ACC112 (cell line): ENCODE data around the gene IL10RA.
"Not testable (repeated sequence)": the region's sequence is repeated elsewhere in the genome, so short reads cannot be mapped to it uniquely, and the experiment has no call there.

Source experiments
- H2AFZ ChIP-seq: fragments of 200-600 bp; sonication (generic); one replicate; pipeline ENCODE4 v1.6.0; 2017; ENCODE audit warnings: antibody characterized with exemption, low read length; ENCODE audit not compliant: unreplicated experiment
- H3K27ac ChIP-seq: fragments of 200-600 bp; sonication (generic); 2 replicates; pipeline ENCODE4 v1.5.1; 2014; ENCODE audit warnings: low read depth, mild to moderate bottlenecking, antibody characterized with exemption, low read length, moderate library complexity
- H3K27me3 ChIP-seq: fragments of 200-600 bp; sonication (generic); 2 replicates; pipeline ENCODE4 v1.6.1; 2014; ENCODE audit warnings: mild to moderate bottlenecking, antibody characterized with exemption, low read length, moderate library complexity, mixed read lengths; ENCODE audit not compliant: insufficient read depth
- H3K36me3 ChIP-seq: fragments of 200-600 bp; sonication (generic); 2 replicates; pipeline ENCODE4 v1.6.1; 2016; ENCODE audit warnings: mild to moderate bottlenecking, antibody characterized with exemption, low read length, moderate library complexity, mixed read lengths; ENCODE audit not compliant: insufficient read depth
- H3K4me1 ChIP-seq: fragments of 200-600 bp; sonication (generic); one replicate; pipeline ENCODE4 v1.6.1; 2016; ENCODE audit warnings: low read length, mixed read lengths; ENCODE audit not compliant: insufficient read depth, unreplicated experiment, control insufficient read depth
- H3K4me3 ChIP-seq: fragments of 200-600 bp; sonication (generic); 2 replicates; pipeline ENCODE4 v1.5.1; 2014; ENCODE audit warnings: mild to moderate bottlenecking, low read depth, low read length
- H3K79me2 ChIP-seq: fragments of 200-600 bp; sonication (generic); one replicate; pipeline ENCODE4 v1.6.0; 2016; ENCODE audit warnings: low read length; ENCODE audit not compliant: control insufficient read depth, unreplicated experiment, insufficient read depth

Gene IL10RA

DNA sequence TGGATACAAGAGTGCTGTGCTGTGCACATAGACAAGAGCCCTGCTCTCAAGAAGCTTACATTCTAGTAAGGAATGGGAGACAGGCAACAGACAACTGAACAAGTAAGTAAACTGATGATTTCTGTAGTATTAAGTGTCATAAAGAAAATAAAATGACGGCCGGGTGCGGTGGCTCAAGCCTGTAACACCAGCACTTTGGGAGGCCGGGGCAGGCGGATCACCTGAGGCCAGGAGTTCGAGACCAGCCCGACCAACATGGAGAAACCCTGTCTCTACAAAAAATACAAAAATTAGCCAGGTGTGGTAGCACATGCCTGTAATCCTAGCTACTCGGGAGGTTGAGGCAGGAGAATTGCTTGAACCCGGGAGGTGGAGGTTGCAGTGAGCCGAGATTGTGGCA lies 38.4 kb upstream of the IL10RA start:
- H3K79me2 ChIP-seq, H2AFZ ChIP-seq, H3K27ac ChIP-seq, H3K4me3 ChIP-seq, H3K4me1 ChIP-seq, H3K36me3 ChIP-seq: not testable (repeated sequence)
- peaks cover 53% of the 10 kb centered on the region for H3K27me3 ChIP-seq

DNA sequence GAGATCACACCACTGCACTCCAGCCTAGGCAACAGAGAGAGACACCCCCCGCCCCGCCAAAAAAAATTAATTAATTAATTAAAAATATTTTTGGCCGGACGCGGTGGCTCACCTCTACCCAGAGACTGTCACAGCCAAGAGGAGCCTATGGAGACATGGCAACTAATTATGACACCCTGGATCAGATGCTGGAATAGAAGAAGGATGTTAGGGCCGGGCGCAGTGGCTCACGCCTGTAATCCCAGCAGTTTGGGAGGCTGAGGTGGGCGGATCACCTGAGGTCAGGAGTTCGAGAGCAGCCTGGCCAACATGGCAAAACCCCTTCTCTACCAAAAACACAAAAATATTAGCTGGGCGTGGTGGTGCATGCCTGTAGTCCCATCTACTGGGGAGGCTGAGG lies 37.7 kb upstream of the IL10RA start:
- H3K27ac ChIP-seq, H3K4me1 ChIP-seq, H2AFZ ChIP-seq, H3K36me3 ChIP-seq, H3K4me3 ChIP-seq, H3K79me2 ChIP-seq: not testable (repeated sequence)
- H3K27me3 ChIP-seq, result peaks cover 54% of the 10 kb centered on the region

DNA sequence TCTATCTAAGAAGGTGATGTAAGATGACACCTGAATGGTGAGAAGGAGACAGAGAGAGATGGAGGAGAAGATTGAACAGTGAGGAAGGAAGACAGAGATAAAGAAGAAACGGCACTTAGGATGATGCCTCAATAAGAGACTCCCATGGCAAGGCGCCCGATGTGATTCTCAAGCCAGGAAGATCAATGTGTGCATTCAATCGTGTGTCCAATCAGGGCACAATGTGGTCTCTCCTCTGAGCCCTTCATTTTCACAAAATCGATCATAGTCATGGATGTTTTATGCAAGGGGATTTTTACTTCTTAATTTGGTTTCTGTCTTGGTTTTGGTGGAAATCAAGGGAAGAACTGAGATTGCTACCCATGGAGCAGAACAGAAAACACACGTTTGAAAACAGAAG lies 37.1 kb upstream of the IL10RA start:
- Histone ChIP-seq H3K79me2 (no peaks in the 10 kb centered on the region), H3K27me3 (peaks cover 54% of the 10 kb centered on the region), H2AFZ (no peak overlapping the region), H3K27ac (no peak overlapping the region), H3K4me1 (no peaks in the 10 kb centered on the region), H3K36me3 (no peaks in the 10 kb centered on the region), H3K4me3 (no peak overlapping the region)

DNA sequence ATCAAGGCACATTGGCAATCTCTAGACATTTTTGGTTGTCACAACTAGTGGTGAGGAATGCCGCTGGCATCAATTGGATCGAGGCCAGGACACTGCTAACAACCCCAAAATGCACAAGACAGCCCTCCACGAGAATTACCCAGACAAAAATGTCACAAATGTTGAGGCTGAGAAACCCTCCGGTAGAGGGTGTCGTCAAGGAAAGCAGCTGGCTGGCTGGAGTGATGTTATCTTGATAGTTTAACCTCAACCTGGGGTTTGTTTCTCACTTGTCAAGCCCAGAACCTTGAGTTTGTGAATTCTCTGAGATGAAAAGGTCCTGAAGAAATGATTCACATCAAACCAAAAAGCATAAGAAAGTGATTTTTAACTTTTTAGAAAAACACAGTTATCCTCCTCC lies 35.9 kb upstream of the IL10RA start:
- Histone ChIP-seq H3K79me2 (no peaks in the 10 kb centered on the region), H2AFZ (no peak overlapping the region), H3K4me3 (no peak overlapping the region), H3K4me1 (no peaks in the 10 kb centered on the region), H3K27me3 (peaks cover 52% of the 10 kb centered on the region), H3K27ac (no peak overlapping the region), H3K36me3 (no peaks in the 10 kb centered on the region)

DNA sequence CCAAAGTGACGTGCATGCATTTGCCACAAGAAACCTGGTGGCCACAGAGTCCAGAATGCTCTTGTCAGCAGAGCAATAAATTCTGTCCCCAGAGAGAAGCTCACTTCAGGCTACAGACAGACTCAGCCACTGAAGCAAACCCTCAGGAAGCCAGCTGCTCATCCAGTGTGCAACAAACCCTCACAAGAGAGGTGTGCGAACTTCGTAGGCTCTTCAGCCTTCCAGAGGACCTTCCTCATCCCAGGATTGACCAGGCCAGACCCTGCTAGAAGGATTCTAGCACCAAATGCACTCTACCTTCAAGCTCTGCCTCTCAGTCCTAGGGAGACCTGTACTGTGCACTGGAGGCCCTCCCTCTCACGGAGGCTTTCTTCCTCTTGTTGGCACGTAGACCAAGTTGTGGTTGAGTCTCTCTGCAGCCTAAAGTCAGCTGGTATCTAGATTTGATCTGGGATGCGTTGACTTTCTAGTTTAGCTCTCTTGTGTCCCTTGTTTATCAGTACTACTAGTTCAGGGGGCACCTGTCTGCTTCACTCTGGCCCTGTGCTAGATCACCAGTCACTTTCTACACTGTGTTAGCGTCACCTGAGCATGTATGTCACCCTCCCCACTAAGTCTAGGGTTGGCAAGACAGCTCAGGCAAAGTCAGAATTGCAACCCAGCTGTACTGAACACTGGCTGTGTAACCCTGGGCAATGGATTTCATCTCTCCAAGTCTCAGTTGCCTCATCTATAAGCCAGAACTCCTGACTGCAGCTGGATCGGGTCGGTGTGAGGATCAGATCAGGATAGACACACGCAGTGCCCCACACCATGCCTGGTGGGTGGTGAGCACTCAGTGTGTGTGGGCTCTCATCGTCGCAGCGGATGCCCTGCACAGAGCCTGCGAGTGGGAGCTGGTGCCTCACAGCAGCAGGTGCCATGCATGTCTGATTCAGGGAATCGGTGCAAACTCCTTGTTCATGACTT lies 34.9 kb upstream of the IL10RA start:
- Histone ChIP-seq H3K79me2 (no peaks in the 10 kb centered on the region), H2AFZ (no peak overlapping the region), H3K27ac (no peak overlapping the region), H3K4me3 (no peak overlapping the region), H3K36me3 (no peaks in the 10 kb centered on the region), H3K4me1 (no peaks in the 10 kb centered on the region), H3K27me3 (peaks cover 59% of the 10 kb centered on the region)

DNA sequence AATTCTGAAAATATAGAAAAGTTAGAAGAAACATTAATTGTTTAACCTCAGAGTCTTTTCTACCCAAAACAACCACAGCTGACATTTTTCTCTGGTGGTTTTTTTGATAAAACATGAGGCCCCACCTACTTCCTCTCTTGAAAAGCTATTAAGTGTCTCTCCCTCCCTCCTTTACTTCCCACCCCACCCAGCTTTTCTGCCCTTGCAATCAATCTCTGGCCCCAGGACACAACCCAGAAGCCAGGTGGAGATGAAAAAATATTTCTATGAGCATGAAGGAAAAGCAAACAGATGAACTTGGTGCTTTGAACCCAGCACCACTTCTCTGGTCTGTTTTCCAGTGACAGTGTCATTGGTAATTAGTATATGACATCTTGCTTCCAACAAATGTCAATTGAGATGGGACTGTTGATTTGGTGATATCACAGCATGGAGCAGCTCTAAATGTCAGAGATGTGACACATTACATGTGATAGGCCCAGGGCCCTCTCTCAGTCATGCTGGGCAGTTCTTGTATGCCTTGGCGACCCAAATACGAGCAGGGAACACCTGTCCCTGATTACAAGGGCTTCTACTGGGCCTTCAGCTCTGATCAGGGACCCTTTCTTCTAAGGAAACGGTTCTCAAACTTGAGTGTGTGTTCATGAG lies 33.0 kb upstream of the IL10RA start:
- Histone ChIP-seq H3K4me1 (no peaks in the 10 kb centered on the region), H3K36me3 (no peaks in the 10 kb centered on the region), H3K27ac (no peak overlapping the region), H2AFZ (no peak overlapping the region), H3K79me2 (no peaks in the 10 kb centered on the region), H3K4me3 (no peak overlapping the region), H3K27me3 (peaks cover 74% of the 10 kb centered on the region)

DNA sequence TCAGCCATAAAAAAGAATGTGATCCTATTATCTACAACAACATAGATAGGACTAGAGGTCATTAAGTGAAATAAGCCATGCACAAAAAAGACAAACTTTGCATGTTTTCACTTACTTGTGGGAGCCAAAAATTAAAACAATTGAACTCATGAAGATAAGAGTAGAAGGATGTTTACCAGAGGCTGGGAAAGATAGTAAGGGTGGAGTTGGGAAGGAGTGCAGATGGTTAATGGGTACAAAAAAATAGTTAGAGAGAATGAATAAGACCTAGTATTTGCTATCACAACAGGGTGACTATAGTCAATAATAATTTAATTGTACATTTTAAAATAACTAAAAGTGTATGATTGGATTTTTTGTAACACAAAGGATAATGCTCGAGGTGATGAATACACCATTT lies 27.2 kb upstream of the IL10RA start:
- Histone ChIP-seq H3K36me3 (no peaks in the 10 kb centered on the region), H2AFZ (no peak overlapping the region), H3K4me1 (no peaks in the 10 kb centered on the region), H3K27me3 (peaks cover 60% of the 10 kb centered on the region), H3K79me2 (no peaks in the 10 kb centered on the region), H3K27ac (no peak overlapping the region), H3K4me3 (no peak overlapping the region)

DNA sequence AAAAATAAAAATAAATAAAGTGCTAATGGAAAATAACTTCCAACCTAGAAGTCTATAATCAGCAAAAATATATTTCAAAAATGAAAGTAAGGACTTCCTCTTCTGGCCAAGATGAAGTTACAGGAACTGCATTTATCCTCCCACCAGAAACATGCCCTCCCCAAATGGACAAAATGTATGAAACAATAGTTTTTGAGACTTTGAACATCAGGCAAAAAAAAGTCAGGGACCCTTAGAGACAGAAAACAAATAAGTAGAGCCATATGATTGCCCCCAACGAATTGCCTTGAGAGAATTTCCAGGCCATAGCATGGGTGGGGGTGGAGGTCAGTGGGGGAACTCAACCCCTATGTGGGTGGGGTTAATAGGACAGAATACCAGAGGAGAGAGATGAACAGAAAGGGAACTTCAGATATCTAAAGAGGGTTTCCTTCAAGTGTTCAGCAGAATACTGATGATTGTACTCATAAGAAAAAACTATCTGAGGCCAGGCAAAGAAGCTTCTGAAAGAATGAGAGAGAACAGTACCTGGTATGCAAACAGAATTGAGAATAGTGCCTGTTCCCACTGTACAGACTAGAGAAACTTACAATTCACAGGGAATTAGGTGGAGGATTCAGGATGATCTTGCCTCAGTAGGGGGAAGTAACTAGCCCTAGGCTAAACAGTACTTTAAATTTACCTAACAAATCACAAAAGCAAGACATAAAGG lies 26.6 kb upstream of the IL10RA start:
- Histone ChIP-seq H3K4me1 (no peaks in the 10 kb centered on the region), H2AFZ (no peak overlapping the region), H3K36me3 (no peaks in the 10 kb centered on the region), H3K27ac (no peak overlapping the region), H3K4me3 (no peak overlapping the region), H3K79me2 (no peaks in the 10 kb centered on the region), H3K27me3 (peaks cover 54% of the 10 kb centered on the region)

DNA sequence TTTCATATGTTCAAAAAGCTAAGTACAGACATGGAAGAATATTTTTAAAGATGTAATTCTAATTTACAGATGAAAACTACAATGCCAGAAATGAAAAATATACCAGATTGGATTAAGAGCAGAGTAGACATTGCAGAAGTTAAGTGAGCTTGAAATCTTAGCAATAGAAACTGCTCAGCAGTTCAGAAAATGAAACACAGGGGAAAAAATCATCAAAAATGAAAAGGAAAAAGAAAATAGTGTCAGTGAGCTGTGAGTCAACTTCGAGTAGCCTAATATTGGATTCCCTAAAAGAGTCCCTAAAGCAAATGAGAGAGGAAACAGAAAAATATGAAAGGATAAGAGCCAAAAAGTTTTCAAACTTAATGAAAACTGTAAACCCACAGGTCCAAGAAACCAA lies 25.8 kb upstream of the IL10RA start:
- Histone ChIP-seq H2AFZ (no peak overlapping the region), H3K4me3 (no peak overlapping the region), H3K27me3 (peaks cover 54% of the 10 kb centered on the region), H3K79me2 (no peaks in the 10 kb centered on the region), H3K4me1 (no peaks in the 10 kb centered on the region), H3K36me3 (no peaks in the 10 kb centered on the region), H3K27ac (no peak overlapping the region)

DNA sequence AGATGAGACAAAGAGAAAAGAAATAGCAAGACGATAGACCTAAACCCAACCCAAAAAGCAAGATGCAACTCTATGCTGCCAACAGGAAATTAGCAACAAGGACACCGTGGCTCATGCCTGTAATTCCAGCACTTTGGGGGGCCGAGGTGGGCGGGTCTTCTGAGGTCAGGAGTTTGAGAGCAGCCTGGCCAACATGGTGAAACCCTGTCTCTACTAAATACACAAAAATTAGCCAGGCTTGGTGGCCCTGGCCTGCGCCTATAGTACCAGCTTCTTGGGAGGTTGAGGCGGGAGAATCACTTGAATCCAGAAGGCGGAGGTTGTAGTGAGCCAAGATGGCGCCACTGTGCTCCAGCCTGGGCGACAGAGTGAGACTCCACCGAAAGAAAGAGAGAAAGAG lies 24.3 kb upstream of the IL10RA start:
- no peak overlapping the region for H3K4me3 ChIP-seq
- peaks cover 47% of the 10 kb centered on the region for H3K27me3 ChIP-seq
- no peaks in the 10 kb centered on the region for H3K4me1 ChIP-seq
- no peaks in the 10 kb centered on the region for H3K36me3 ChIP-seq
- H3K27ac ChIP-seq, result no peak overlapping the region
- H2AFZ ChIP-seq, result no peak overlapping the region
- H3K79me2 ChIP-seq, result no peaks in the 10 kb centered on the region
